IMR-90 (cell line): Measurements from ENCODE around the gene TIGD1. TPM values are rescaled to one million over a fixed set of nuclear protein-coding genes. Genes with fewer than 3 reads are reported as not detected.

ENCODE experiments used
- ATAC-seq: fragments of 200-7000 bp; cut with Tn5 transposase; 2 replicates; pipeline ENCODE4 v1.9.1; 2020; ENCODE audit warnings: low read depth, mild to moderate bottlenecking, moderate library complexity
- BruUV-seq: library from RNA; stranded (reverse); fragments of 400-500 nt; replicated peaks from 2 replicates; lab custom pipeline; 2021; lab: Mats Ljungman, UMichigan
- CTCF ChIA-PET: fragments of 300-600 bp; formaldehyde crosslinking; extraction: SDS; loops from one replicate; lab custom pipeline; 2021; ENCODE audit warnings: antibody characterized with exemption; lab: Yijun Ruan, JAX
- POLR2A ChIA-PET: fragments of 300-600 bp; sonication (Branson Sonifier 250); formaldehyde crosslinking; loops from one replicate; lab custom pipeline; 2022; ENCODE audit warnings: antibody characterized with exemption; ENCODE audit not compliant: unreplicated experiment; lab: Charles Lee
- DNase-seq: peaks from one replicate; pipeline ENCODE4 v3.0.0; 2013
- H2AFZ ChIP-seq: replicated peaks from 2 replicates; pipeline ENCODE3; 2013; ENCODE audit warnings: low read length, mild to moderate bottlenecking; ENCODE audit not compliant: poor library complexity
- H2AK5ac ChIP-seq: 2 replicates; pipeline ENCODE4 v1.6.1; 2013; ENCODE audit warnings: low read depth, low read length, inconsistent platforms
- H2AK9ac ChIP-seq: replicated peaks from 2 replicates; pipeline ENCODE3; 2013; ENCODE audit warnings: mild to moderate bottlenecking, low read depth, low read length, moderate library complexity; ENCODE audit not compliant: poor library complexity
- H2BK120ac ChIP-seq: 2 replicates; pipeline ENCODE4 v1.6.1; 2013; ENCODE audit warnings: low read depth, low read length, inconsistent platforms
- H2BK15ac ChIP-seq: 3 replicates; pipeline ENCODE4 v1.6.1; 2013; ENCODE audit warnings: low read depth, low read length, inconsistent platforms
- H2BK20ac ChIP-seq: 2 replicates; pipeline ENCODE4 v1.6.1; 2013; ENCODE audit warnings: low read depth, mild to moderate bottlenecking, inconsistent platforms, low read length, moderate library complexity
- H2BK5ac ChIP-seq: 2 replicates; pipeline ENCODE4 v1.6.1; 2013; ENCODE audit warnings: mild to moderate bottlenecking, low read depth, low read length, inconsistent platforms; ENCODE audit not compliant: poor library complexity, severe bottlenecking
- H3K14ac ChIP-seq: replicated peaks from 2 replicates; pipeline ENCODE4 v1.6.1; 2013; ENCODE audit warnings: low read depth, low read length, inconsistent platforms
- H3K18ac ChIP-seq: 2 replicates; pipeline ENCODE4 v1.6.1; 2013; ENCODE audit warnings: low read depth, low read length, control low read depth
- H3K23ac ChIP-seq: 2 replicates; pipeline ENCODE4 v1.6.1; 2013; ENCODE audit warnings: low read depth, low read length, inconsistent platforms
- H3K27ac ChIP-seq: 2 replicates; pipeline ENCODE4 v1.5.1; 2013; ENCODE audit warnings: mild to moderate bottlenecking, control low read depth, low read length; ENCODE audit not compliant: insufficient read depth
- H3K27me3 ChIP-seq: 2 replicates; pipeline ENCODE4 v1.6.1; 2013; ENCODE audit warnings: low read length; ENCODE audit not compliant: control insufficient read depth, insufficient read depth
- H3K36me3 ChIP-seq: 2 replicates; pipeline ENCODE4 v1.6.1; 2013; ENCODE audit warnings: low read length, mixed read lengths; ENCODE audit not compliant: control insufficient read depth, insufficient read depth
- H3K4ac ChIP-seq: 2 replicates; pipeline ENCODE4 v1.6.1; 2013; ENCODE audit warnings: low read depth, low read length, inconsistent platforms
- H3K4me1 ChIP-seq: 2 replicates; pipeline ENCODE4 v1.6.1; 2013; ENCODE audit warnings: low read length, mixed read lengths; ENCODE audit not compliant: control insufficient read depth, insufficient read depth
- H3K4me2 ChIP-seq: 2 replicates; pipeline ENCODE4 v1.6.1; 2013; ENCODE audit warnings: low read depth, mild to moderate bottlenecking, control low read depth, low read length, moderate library complexity
- H3K4me3 ChIP-seq: 2 replicates; pipeline ENCODE4 v1.5.1; 2013; ENCODE audit warnings: low read depth, mild to moderate bottlenecking, control low read depth, low read length, moderate library complexity; ENCODE audit not compliant: insufficient read depth
- H3K56ac ChIP-seq: 2 replicates; pipeline ENCODE4 v1.6.1; 2013; ENCODE audit warnings: low read length, inconsistent platforms; ENCODE audit not compliant: insufficient read depth; ENCODE audit errors: extremely low read depth
- H3K79me1 ChIP-seq, 2 experiments: 2 replicates each; pipeline ENCODE4 v1.6.1; 2013; ENCODE audit warnings: low read length in 2 of 2, inconsistent platforms in 1 of 2, low read depth in 1 of 2
- H3K9ac ChIP-seq: 2 replicates; pipeline ENCODE4 v1.6.1; 2013; ENCODE audit warnings: low read depth, low read length, control low read depth
- H3K9me1 ChIP-seq: 2 replicates; pipeline ENCODE4 v1.6.1; 2013; ENCODE audit warnings: low read length, inconsistent platforms; ENCODE audit not compliant: insufficient read depth
- H3K9me3 ChIP-seq: 2 replicates; pipeline ENCODE4 v1.6.1; 2013; ENCODE audit warnings: low read length; ENCODE audit not compliant: control insufficient read depth, insufficient read depth
- H4K20me1 ChIP-seq: 2 replicates; pipeline ENCODE4 v1.6.1; 2013; ENCODE audit warnings: low read length, inconsistent platforms; ENCODE audit not compliant: insufficient read depth
- H4K5ac ChIP-seq: 2 replicates; pipeline ENCODE4 v1.6.1; 2013; ENCODE audit warnings: mild to moderate bottlenecking, low read depth, low read length, control low read depth
- H4K8ac ChIP-seq, 2 experiments: 2 replicates each; pipeline ENCODE4 v1.6.1; 2013; ENCODE audit warnings: low read depth in 2 of 2, low read length in 2 of 2, control low read depth in 1 of 2, inconsistent platforms in 1 of 2
- H4K91ac ChIP-seq: 2 replicates; pipeline ENCODE4 v1.6.1; 2013; ENCODE audit warnings: low read depth, low read length, inconsistent platforms; ENCODE audit not compliant: insufficient read depth
- BHLHE40 ChIP-seq: fragments of 150-350 bp; IDR thresholded peaks from 2 replicates; pipeline ENCODE4 v1.6.1; 2016; ENCODE audit warnings: mild to moderate bottlenecking, low read depth, low read length
- CEBPB ChIP-seq: IDR thresholded peaks from 2 replicates; pipeline ENCODE4 v1.6.1; 2012; ENCODE audit warnings: low read depth, low read length, improper control_type of control experiment
- CHD1 ChIP-seq: IDR thresholded peaks from 2 replicates; pipeline ENCODE4 v1.6.1; 2012; ENCODE audit warnings: low read depth, low read length, improper control_type of control experiment
- ELK1 ChIP-seq: fragments of 150-350 bp; IDR thresholded peaks from 2 replicates; pipeline ENCODE4 v1.6.1; 2016; ENCODE audit warnings: low read depth, mild to moderate bottlenecking, low read length, moderate library complexity, borderline replicate concordance
- FOS ChIP-seq: fragments of 150-350 bp; IDR thresholded peaks from 2 replicates; pipeline ENCODE4 v1.6.1; 2016; ENCODE audit warnings: low read depth, low read length
- MAFK ChIP-seq: IDR thresholded peaks from 2 replicates; pipeline ENCODE4 v1.6.1; 2012; ENCODE audit warnings: low read depth, low read length, improper control_type of control experiment
- MAZ ChIP-seq: IDR thresholded peaks from 2 replicates; pipeline ENCODE4 v1.6.1; 2012; ENCODE audit warnings: low read depth, mild to moderate bottlenecking, low read length, improper control_type of control experiment, moderate library complexity, borderline replicate concordance
- MXI1 ChIP-seq: IDR thresholded peaks from 2 replicates; pipeline ENCODE4 v1.6.1; 2012; ENCODE audit warnings: low read depth, mild to moderate bottlenecking, low read length, moderate library complexity, borderline replicate concordance
- NFE2L2 ChIP-seq: fragments of 150-350 bp; IDR thresholded peaks from 2 replicates; pipeline ENCODE4 v1.6.1; 2016; ENCODE audit warnings: low read depth, mild to moderate bottlenecking, low read length
- POLR2A ChIP-seq: IDR thresholded peaks from 2 replicates; pipeline ENCODE4 v1.6.1; 2012; ENCODE audit warnings: mild to moderate bottlenecking, low read depth, low read length
- RAD21 ChIP-seq: IDR thresholded peaks from 2 replicates; pipeline ENCODE4 v1.6.1; 2012; ENCODE audit warnings: low read length, improper control_type of control experiment
- RCOR1 ChIP-seq: IDR thresholded peaks from 2 replicates; pipeline ENCODE4 v1.6.1; 2012; ENCODE audit warnings: mild to moderate bottlenecking, low read length, improper control_type of control experiment; ENCODE audit not compliant: insufficient replicate concordance
- RFX5 ChIP-seq: IDR thresholded peaks from 2 replicates; pipeline ENCODE4 v1.8.0; 2012; ENCODE audit warnings: low read depth, mild to moderate bottlenecking, low read length, moderate library complexity
- SMC3 ChIP-seq: fragments of 150-350 bp; IDR thresholded peaks from 2 replicates; pipeline ENCODE4 v1.6.1; 2016; ENCODE audit warnings: low read depth, mild to moderate bottlenecking, antibody characterized with exemption, low read length, moderate library complexity
- dilution Hi-C: fragments of 300-500 bp; cut with HindIII; formaldehyde crosslinking; loops from one replicate; pipeline ENCODE4 v1.14.3; 2018; ENCODE audit warnings: low sequenced_read_pairs; ENCODE audit not compliant: unreplicated experiment
- in situ Hi-C: fragments of 300-500 bp; cut with MboI; formaldehyde crosslinking; loops from 3 replicates; pipeline ENCODE4 v1.14.3; 2019; ENCODE audit warnings: low sequenced_read_pairs, inconsistent platforms, mixed read lengths
- intact Hi-C: fragments of 100-400 bp; cut with micrococcal nuclease; formaldehyde crosslinking; loops from 2 replicates; pipeline ENCODE4 v1.10.0; 2022
- polyA plus RNA-seq, 3 experiments: library from polyadenylated mRNA; depleted of rRNA; stranded (reverse); fragments of >200 nt; gene quantifications; 2 replicates each; pipeline ENCODE4 v1.2.3, GENCODE V29; 2012; ENCODE audit warnings: low replicate concordance in 1 of 3
- total RNA-seq: library from RNA; depleted of rRNA; stranded (reverse); fragments of >200 nt; gene quantifications from 2 replicates; pipeline ENCODE4 v1.2.3, GENCODE V29; 2012
- TF ChIP-seq, protein P1 (sequence below): fragments of 150-350 bp; IDR thresholded peaks from 2 replicates; pipeline ENCODE4 v1.6.1; 2017; ENCODE audit warnings: mild to moderate bottlenecking, antibody characterized with exemption, low read length, low read depth
- TF ChIP-seq, protein P2 (sequence below): conservative IDR thresholded peaks from 2 replicates; pipeline ENCODE4 v1.5.1; 2012; ENCODE audit warnings: mild to moderate bottlenecking, low read depth, low read length, improper control_type of control experiment

TIGD1 gene
- total and polyA plus RNA-seq, 2 of the 4 experiments (the other 2 are of a cell fraction), result 2.7 to 2.9 TPM

DNA sequence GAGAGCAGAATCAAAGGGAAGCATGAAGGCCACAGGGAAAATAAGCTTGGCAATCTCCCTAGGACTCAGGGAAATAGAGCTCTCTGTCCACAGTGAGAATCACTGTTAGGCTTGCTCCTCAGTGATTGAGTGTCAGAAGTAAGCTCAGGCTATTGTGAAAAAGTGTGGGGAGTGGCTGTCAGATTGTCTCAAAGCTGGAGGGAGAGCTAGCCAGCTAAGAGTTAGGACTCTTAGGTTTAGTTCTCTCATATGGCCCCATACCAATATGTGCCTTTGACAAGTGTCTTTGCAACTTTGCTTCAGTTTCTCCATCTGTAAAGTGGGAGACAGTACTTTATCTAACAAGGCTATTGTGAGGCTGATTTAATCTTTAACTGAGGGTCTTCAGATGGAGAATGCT, 17.4 kb upstream of the TIGD1 start:
- H2BK5ac ChIP-seq, result peak overlapping the region; percentile 52
- POLR2A ChIA-PET, result interaction anchor here (0.6 kb wide), 1 partner anchor 602 kb away, joined by 10 read pairs; no protein-coding TSS in a partner anchor

More for the DNA sequence above, 17.4 kb upstream of the TIGD1 start:
- Histone ChIP-seq H3K9me3 (no peaks in the 10 kb centered on the region), H2AK9ac (no peak overlapping the region), H3K56ac (no peak overlapping the region), H3K27me3 (no peaks in the 10 kb centered on the region), H3K79me1 (peaks cover 11 to 37% of the 10 kb centered on the region in 2 experiments), H2AK5ac (no peak overlapping the region), H3K14ac (peak overlapping the region; percentile 30; the same call in 1 of the 2 replicates), H3K36me3 (peaks cover 58% of the 10 kb centered on the region), H3K4me3 (no peak overlapping the region), H4K8ac (0 out of 4 replicates have a peak overlapping the region, but pooled peaks of 1 of the 2 experiments have one; percentile 6), H3K9me1 (peaks cover 6% of the 10 kb centered on the region; the same call in 1 of the 2 replicates), H2AFZ (no peak overlapping the region), H2BK15ac (no peak overlapping the region), H3K9ac (no peak overlapping the region), H3K4me1 (no peaks in the 10 kb centered on the region; the same call in 1 of the 2 replicates), H3K23ac (0 out of 2 replicates have a peak overlapping the region, but pooled peaks have one; percentile 34), H4K91ac (no peak overlapping the region; the same call in 1 of the 2 replicates), H2BK120ac (no peak overlapping the region), H2BK20ac (no peak overlapping the region; the same call in 1 of the 2 replicates), H3K4ac (0 out of 2 replicates have a peak overlapping the region, but pooled peaks have one; percentile 26), H3K27ac (no peak overlapping the region), H4K5ac (no peak overlapping the region), H4K20me1 (0 out of 2 replicates have a peak, but pooled peaks cover 3% of the 10 kb centered on the region), H3K18ac (no peak overlapping the region; the same call in 1 of the 2 replicates), H3K4me2 (no peak overlapping the region; the same call in 1 of the 2 replicates)
- TF ChIP-seq FOS (no peak), MAZ (no peak), CEBPB (no peak), POLR2A (no peak), CHD1 (no peak), SMC3 (no peak), BHLHE40 (no peak), ELK1 (no peak), MXI1 (no peak), MAFK (no peak), RCOR1 (no peak), RAD21 (no peak), NFE2L2 (no peak), RFX5 (no peak)
- TF ChIP-seq, protein P1, sequence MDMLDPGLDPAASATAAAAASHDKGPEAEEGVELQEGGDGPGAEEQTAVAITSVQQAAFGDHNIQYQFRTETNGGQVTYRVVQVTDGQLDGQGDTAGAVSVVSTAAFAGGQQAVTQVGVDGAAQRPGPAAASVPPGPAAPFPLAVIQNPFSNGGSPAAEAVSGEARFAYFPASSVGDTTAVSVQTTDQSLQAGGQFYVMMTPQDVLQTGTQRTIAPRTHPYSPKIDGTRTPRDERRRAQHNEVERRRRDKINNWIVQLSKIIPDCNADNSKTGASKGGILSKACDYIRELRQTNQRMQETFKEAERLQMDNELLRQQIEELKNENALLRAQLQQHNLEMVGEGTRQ, result no peak
- TF ChIP-seq, protein P2, sequence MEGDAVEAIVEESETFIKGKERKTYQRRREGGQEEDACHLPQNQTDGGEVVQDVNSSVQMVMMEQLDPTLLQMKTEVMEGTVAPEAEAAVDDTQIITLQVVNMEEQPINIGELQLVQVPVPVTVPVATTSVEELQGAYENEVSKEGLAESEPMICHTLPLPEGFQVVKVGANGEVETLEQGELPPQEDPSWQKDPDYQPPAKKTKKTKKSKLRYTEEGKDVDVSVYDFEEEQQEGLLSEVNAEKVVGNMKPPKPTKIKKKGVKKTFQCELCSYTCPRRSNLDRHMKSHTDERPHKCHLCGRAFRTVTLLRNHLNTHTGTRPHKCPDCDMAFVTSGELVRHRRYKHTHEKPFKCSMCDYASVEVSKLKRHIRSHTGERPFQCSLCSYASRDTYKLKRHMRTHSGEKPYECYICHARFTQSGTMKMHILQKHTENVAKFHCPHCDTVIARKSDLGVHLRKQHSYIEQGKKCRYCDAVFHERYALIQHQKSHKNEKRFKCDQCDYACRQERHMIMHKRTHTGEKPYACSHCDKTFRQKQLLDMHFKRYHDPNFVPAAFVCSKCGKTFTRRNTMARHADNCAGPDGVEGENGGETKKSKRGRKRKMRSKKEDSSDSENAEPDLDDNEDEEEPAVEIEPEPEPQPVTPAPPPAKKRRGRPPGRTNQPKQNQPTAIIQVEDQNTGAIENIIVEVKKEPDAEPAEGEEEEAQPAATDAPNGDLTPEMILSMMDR, result no peak
- BruUV-seq, result no TSS peak
- ATAC-seq (peak; percentile 8; the same call in 1 of the 2 replicates), DNase-seq (no peak)
- intact Hi-C loops, result no loop called here
- in situ Hi-C loops, result no loop called here
- dilution Hi-C loops, result no loop called here
- CTCF ChIA-PET, result no interaction called here
